RPMI7951 (cell line): ENCODE results near the gene PBX3. TPM values are rescaled to one million over a fixed set of nuclear protein-coding genes. Genes with fewer than 3 reads are reported as not detected.

Source experiments
- DNase-seq: peaks from one replicate; pipeline ENCODE4 v3.0.0-alpha.2; 2012; ENCODE audit warnings: low read depth
- total RNA-seq: library from RNA; depleted of rRNA; stranded (reverse); fragments of >200 nt; shearing (Covaris generic); gene quantifications from 2 replicates; pipeline ENCODE4 v1.2.3, GENCODE V29; 2014

Gene PBX3
- total RNA-seq, 1 experiment from 2014 or later = 25.4 TPM

- DNase-seq = no peak
These were observed 75.0 kb downstream of the PBX3 start for GRCh38 chr9:125822160-125822559.

GRCh38 chr9:125822902-125823301 lies 75.7 kb downstream of the PBX3 start:
- no peak for DNase-seq

GRCh38 chr9:125823874-125824406 lies 76.8 kb downstream of the PBX3 start:
- DNase-seq = peak; percentile 12

- no peak for DNase-seq
These were observed 78.6 kb downstream of the PBX3 start for GRCh38 chr9:125825762-125826161.

- DNase-seq = no peak
These were observed 79.7 kb downstream of the PBX3 start for GRCh38 chr9:125826850-125827249.

- DNase-seq = no peak
These were observed 82.6 kb downstream of the PBX3 start for GRCh38 chr9:125829743-125830142.

- no peak for DNase-seq
These were observed 83.9 kb downstream of the PBX3 start for GRCh38 chr9:125831054-125831453.

- DNase-seq = no peak
These were observed 84.4 kb downstream of the PBX3 start for GRCh38 chr9:125831616-125832015.

- DNase-seq = no peak
These were observed 88.5 kb downstream of the PBX3 start for GRCh38 chr9:125835655-125836054.

- no peak for DNase-seq
These were observed 92.1 kb downstream of the PBX3 start for GRCh38 chr9:125839317-125839716.

- no peak for DNase-seq
These were observed 94.3 kb downstream of the PBX3 start for GRCh38 chr9:125841444-125841843.

GRCh38 chr9:125842242-125842641 lies 95.1 kb downstream of the PBX3 start:
- no peak for DNase-seq

GRCh38 chr9:125843646-125844045 lies 96.5 kb downstream of the PBX3 start:
- DNase-seq = no peak

- DNase-seq = no peak
These were observed 97.4 kb downstream of the PBX3 start for GRCh38 chr9:125844611-125845010.

GRCh38 chr9:125845271-125845808 lies 98.2 kb downstream of the PBX3 start:
- DNase-seq = no peak

GRCh38 chr9:125847735-125848134 lies 100.6 kb downstream of the PBX3 start:
- DNase-seq = no peak

- DNase-seq = no peak
These were observed 103.0 kb downstream of the PBX3 start for GRCh38 chr9:125850106-125850632.

- DNase-seq = no peak
These were observed 103.6 kb downstream of the PBX3 start for GRCh38 chr9:125850763-125851162.

- DNase-seq = no peak
These were observed 104.8 kb downstream of the PBX3 start for GRCh38 chr9:125851979-125852378.

GRCh38 chr9:125852386-125852785 lies 105.2 kb downstream of the PBX3 start:
- no peak for DNase-seq

GRCh38 chr9:125854553-125855275 lies 107.5 kb downstream of the PBX3 start:
- DNase-seq = peak; percentile 55

- DNase-seq = no peak
These were observed 109.2 kb downstream of the PBX3 start for GRCh38 chr9:125856331-125856730.

- DNase-seq = no peak
These were observed 114.4 kb downstream of the PBX3 start for GRCh38 chr9:125861405-125862058.
